HepG2 (cell line): ENCODE measurements around the gene DLAT. TPM values are rescaled to one million over a fixed set of nuclear protein-coding genes. Genes with fewer than 3 reads are reported as not detected.

Experiments
- CREM ChIP-seq, 2 experiments: sonication (generic) in 1 of 2; formaldehyde crosslinking in 1 of 2; IDR thresholded peaks; 2 replicates each; pipeline versions ENCODE4 v1.4.0 to v1.6.1; 2016 to 2020; ENCODE audit warnings: antibody characterized with exemption in 1 of 2, mild to moderate bottlenecking in 1 of 2, missing genetic modification reagents in 1 of 2
- DBP ChIP-seq: sonication (generic); formaldehyde crosslinking; IDR thresholded peaks from 2 replicates; pipeline ENCODE4 v1.4.0; 2020; ENCODE audit warnings: missing genetic modification reagents; ENCODE audit errors: not compliant biosample characterization
- ETV5 ChIP-seq: IDR thresholded peaks from 2 replicates; pipeline ENCODE4 v1.6.1; 2018; ENCODE audit warnings: missing biosample characterization, missing genetic modification reagents, inconsistent platforms, borderline replicate concordance
- FOXC1 ChIP-seq: sonication (generic); formaldehyde crosslinking; IDR thresholded peaks from 2 replicates; pipeline ENCODE4 v1.8.0; 2022; ENCODE audit warnings: mild to moderate bottlenecking, missing genetic modification reagents, borderline replicate concordance
- FOXK2 ChIP-seq: fragments of 450-650 bp; IDR thresholded peaks from 2 replicates; pipeline ENCODE4 v1.6.1; 2016
- HOMEZ ChIP-seq: IDR thresholded peaks from 2 replicates; pipeline ENCODE4 v1.6.1; 2016; ENCODE audit warnings: low read depth
- MATR3 ChIP-seq: sonication (generic); formaldehyde crosslinking; IDR thresholded peaks from 2 replicates; pipeline ENCODE4 v1.4.0; 2020; ENCODE audit warnings: missing genetic modification reagents
- MIER3 ChIP-seq: IDR thresholded peaks from 2 replicates; pipeline ENCODE4 v1.6.1; 2016; ENCODE audit warnings: missing compliant biosample characterization, borderline replicate concordance
- NFKB2 ChIP-seq: sonication (generic); formaldehyde crosslinking; IDR thresholded peaks from 2 replicates; pipeline ENCODE4 v1.4.0; 2020; ENCODE audit warnings: missing genetic modification reagents, borderline replicate concordance
- NFKBIZ ChIP-seq: IDR thresholded peaks from 2 replicates; pipeline ENCODE4 v1.6.1; 2018; ENCODE audit warnings: missing genetic modification reagents, missing compliant biosample characterization
- PCBP1 ChIP-seq: fragments of 200-400 bp; formaldehyde crosslinking; IDR thresholded peaks from 2 replicates; pipeline ENCODE4 v1.6.1; 2017; ENCODE audit warnings: mild to moderate bottlenecking, low read depth, low read length, borderline replicate concordance
- PHB2 ChIP-seq: fragments of 450-650 bp; IDR thresholded peaks from 2 replicates; pipeline ENCODE4 v1.6.1; 2018; ENCODE audit not compliant: partially characterized antibody
- PHF20 ChIP-seq: sonication (generic); formaldehyde crosslinking; IDR thresholded peaks from 2 replicates; pipeline ENCODE4 v1.5.0; 2020; ENCODE audit warnings: mild to moderate bottlenecking, missing genetic modification reagents
- RBFOX2 ChIP-seq: fragments of 200-400 bp; formaldehyde crosslinking; IDR thresholded peaks from 2 replicates; pipeline ENCODE4 v1.6.1; 2017; ENCODE audit warnings: low read depth, mild to moderate bottlenecking, low read length
- SIX1 ChIP-seq: sonication (generic); formaldehyde crosslinking; IDR thresholded peaks from 2 replicates; pipeline ENCODE4 v1.4.0; 2020; ENCODE audit warnings: missing genetic modification reagents, borderline replicate concordance
- SP1 ChIP-seq, 2 experiments: fragments of 450-650 bp in 1 of 2; sonication (generic) in 1 of 2; formaldehyde crosslinking in 1 of 2; IDR thresholded peaks; 2 replicates each; pipeline versions ENCODE4 v1.4.0 to v1.6.1; 2016 to 2020; ENCODE audit warnings: missing genetic modification reagents in 1 of 2
- THRA ChIP-seq: sonication (generic); formaldehyde crosslinking; IDR thresholded peaks from 2 replicates; pipeline ENCODE4 v1.4.0; 2020; ENCODE audit warnings: missing genetic modification reagents, borderline replicate concordance
- TOPORS ChIP-seq: sonication (generic); formaldehyde crosslinking; IDR thresholded peaks from 2 replicates; pipeline ENCODE4 v1.8.0; 2023; ENCODE audit warnings: mild to moderate bottlenecking, missing genetic modification reagents
- ZBTB26 ChIP-seq: IDR thresholded peaks from 2 replicates; pipeline ENCODE4 v1.6.1; 2016; ENCODE audit warnings: missing compliant biosample characterization, missing genetic modification reagents, borderline replicate concordance
- ZNF44 ChIP-seq: sonication (generic); formaldehyde crosslinking; IDR thresholded peaks from 2 replicates; pipeline ENCODE4 v1.5.1; 2020; ENCODE audit warnings: mild to moderate bottlenecking, missing genetic modification reagents
- ZNF589 ChIP-seq: sonication (generic); formaldehyde crosslinking; conservative IDR thresholded peaks from 2 replicates; pipeline ENCODE4 v1.8.0; 2022; ENCODE audit warnings: mild to moderate bottlenecking, moderate library complexity, missing genetic modification reagents
- ZNF639 ChIP-seq: conservative IDR thresholded peaks from 2 replicates; pipeline ENCODE4 v1.6.1; 2018; ENCODE audit warnings: missing genetic modification reagents
- ZNF850 ChIP-seq: sonication (generic); formaldehyde crosslinking; conservative IDR thresholded peaks from 2 replicates; pipeline ENCODE4 v1.9.0; 2021; ENCODE audit warnings: mild to moderate bottlenecking, missing genetic modification reagents
- polyA plus RNA-seq, 8 experiments: library from polyadenylated mRNA; depleted of rRNA in 3 of 8; stranded (reverse) in 7 of 8; unstranded in 1 of 8; fragments of >200 nt; fragmentation: Illumina TruSeq in 4 of 8; extraction: Trizol in 4 of 8; gene quantifications; 2 replicates each; pipeline versions ENCODE4 v1.2.1 to v1.2.3, GENCODE V29; 2011 to 2016; ENCODE audit warnings: low read depth in 4 of 8, missing spikeins in 1 of 8, mixed read lengths in 1 of 8; ENCODE audit not compliant: insufficient read depth in 1 of 8
- total RNA-seq, 5 experiments: library from RNA; depleted of rRNA; stranded (reverse); fragments of >200 nt; fragmentation: Illumina TruSeq; extraction: Trizol; gene quantifications; 2 replicates each; pipeline ENCODE4 v1.2.3, GENCODE V29; 2016; ENCODE audit warnings: low read depth in 1 of 5

The DLAT gene
- total and polyA plus RNA-seq, 2 of the 13 experiments (the other 11 are each of a cell fraction or from before 2014, with no cell fraction given), result 26.4 to 62.2 TPM

- TF ChIP-seq ZNF589 (peak; percentile 86), HOMEZ (CRISPR knock-in tag) (0 out of 2 replicates have a peak, but pooled peaks have one; percentile 10), PHB2 (no peak), DBP (no peak), ZNF850 (CRISPR knock-in tag) (no peak), MATR3 (CRISPR knock-in tag) (no peak), THRA (CRISPR knock-in tag) (0 out of 2 replicates have a peak, but pooled peaks have one; percentile 50), SP1 (IDR thresholded peaks at IDR 0.05) (no peak), SP1 (CRISPR knock-in tag; IDR thresholded peaks at IDR 0.05) (peak; percentile 60), NFKB2 (CRISPR knock-in tag) (peak; percentile 71; the same call in 1 of the 2 replicates), FOXC1 (0 out of 2 replicates have a peak, but pooled peaks have one; percentile 5), ZBTB26 (CRISPR knock-in tag) (peak; percentile 71; the same call in 1 of the 2 replicates), ZNF44 (CRISPR knock-in tag) (peak; percentile 81; the same call in 1 of the 2 replicates), NFKBIZ (CRISPR knock-in tag) (0 out of 2 replicates have a peak, but pooled peaks have one; percentile 18), ZNF639 (CRISPR knock-in tag) (0 out of 2 replicates have a peak, but pooled peaks have one; percentile 21), PCBP1 (0 out of 2 replicates have a peak, but pooled peaks have one; percentile 67), MIER3 (CRISPR knock-in tag) (peak; percentile 66), SIX1 (CRISPR knock-in tag) (no peak), CREM (IDR thresholded peaks at IDR 0.05) (peak; percentile 88), CREM (CRISPR knock-in tag; IDR thresholded peaks at IDR 0.05) (no peak), PHF20 (CRISPR knock-in tag) (peak; percentile 99), TOPORS (CRISPR knock-in tag) (0 out of 2 replicates have a peak, but pooled peaks have one; percentile 28), ETV5 (peak; percentile 53; the same call in 1 of the 2 replicates), FOXK2 (peak; percentile 97), RBFOX2 (peak; percentile 88)
Observed at GRCh38 chr11:112086422-112087191, 61.4 kb downstream of the DLAT start, which contains the start of the genes SDHD and TIMM8B (continued).
